Activated CD8-positive, alpha-beta memory T cell treated with anti-CD3 and anti-CD28 coated beads for 24 hours (primary cell): ENCODE data around the gene HDAC3.

Source experiments
- DNase-seq: peaks from one replicate; pipeline ENCODE4 v3.0.0-alpha.2; 2020

The HDAC3 gene

GRCh38 chr5:141657937-141658545 lies 21.4 kb upstream of the HDAC3 start:
- no peak for DNase-seq

DNA sequence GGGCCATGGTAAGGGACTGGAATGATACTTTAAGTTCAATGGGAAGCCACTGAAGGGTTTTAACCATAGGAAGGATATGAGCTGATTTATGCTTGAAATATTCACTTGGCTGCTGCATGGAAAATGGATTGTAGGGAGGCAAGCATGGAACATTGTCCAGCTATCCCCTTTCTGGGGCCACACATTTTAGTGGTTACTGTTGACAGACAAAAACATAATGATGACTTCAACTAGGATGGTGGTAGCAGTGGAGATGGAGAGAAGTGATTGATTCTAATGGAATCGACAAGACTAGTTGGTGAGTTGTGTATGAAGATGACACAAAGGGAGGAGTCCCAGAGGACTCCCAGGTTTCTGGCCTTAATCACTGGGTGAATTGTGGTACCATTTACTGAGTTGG lies 20.8 kb upstream of the HDAC3 start:
- DNase-seq: no peak

- DNase-seq: no peak
These were observed 19.7 kb upstream of the HDAC3 start for GRCh38 chr5:141656396-141656795.

DNA sequence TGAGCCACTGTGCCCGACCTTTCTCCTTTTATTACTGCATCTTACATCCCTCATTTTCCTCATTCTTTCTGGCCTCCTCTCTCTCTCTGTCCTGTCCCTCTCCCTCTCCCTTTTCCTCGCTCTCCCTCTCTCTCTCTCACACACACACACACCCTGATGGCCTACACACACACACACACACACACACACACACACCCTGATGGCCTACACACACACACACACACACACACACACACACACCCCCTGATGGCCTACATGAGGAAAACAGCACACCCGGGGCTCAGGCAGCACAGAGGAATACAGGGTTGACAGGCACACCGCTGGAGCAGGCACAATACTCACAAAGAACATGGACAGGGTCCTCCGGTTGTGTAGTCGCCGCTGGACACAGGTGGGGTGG lies 18.4 kb upstream of the HDAC3 start:
- DNase-seq: no peak

DNA sequence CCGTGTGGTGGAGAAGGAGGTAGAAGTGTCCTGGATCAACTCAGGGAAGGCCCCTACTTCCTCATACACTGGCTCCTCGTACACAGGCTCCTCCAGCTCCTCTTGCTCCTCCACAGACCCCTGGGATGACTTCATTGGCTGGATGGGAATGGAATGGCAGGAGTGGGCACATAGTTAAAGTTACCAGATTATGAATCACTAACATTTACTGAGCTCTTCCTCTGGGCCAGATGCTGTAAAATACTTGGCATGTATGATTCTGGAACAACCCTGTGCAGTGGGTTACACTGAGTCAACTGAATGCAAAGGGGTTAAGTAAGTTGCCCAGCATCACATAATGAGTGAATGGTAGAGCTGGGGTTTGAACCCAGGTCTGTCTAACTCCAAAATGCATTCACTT lies 17.6 kb upstream of the HDAC3 start:
- no peak for DNase-seq

- DNase-seq: no peak
These were observed 15.1 kb upstream of the HDAC3 start for GRCh38 chr5:141651728-141652105.

DNA sequence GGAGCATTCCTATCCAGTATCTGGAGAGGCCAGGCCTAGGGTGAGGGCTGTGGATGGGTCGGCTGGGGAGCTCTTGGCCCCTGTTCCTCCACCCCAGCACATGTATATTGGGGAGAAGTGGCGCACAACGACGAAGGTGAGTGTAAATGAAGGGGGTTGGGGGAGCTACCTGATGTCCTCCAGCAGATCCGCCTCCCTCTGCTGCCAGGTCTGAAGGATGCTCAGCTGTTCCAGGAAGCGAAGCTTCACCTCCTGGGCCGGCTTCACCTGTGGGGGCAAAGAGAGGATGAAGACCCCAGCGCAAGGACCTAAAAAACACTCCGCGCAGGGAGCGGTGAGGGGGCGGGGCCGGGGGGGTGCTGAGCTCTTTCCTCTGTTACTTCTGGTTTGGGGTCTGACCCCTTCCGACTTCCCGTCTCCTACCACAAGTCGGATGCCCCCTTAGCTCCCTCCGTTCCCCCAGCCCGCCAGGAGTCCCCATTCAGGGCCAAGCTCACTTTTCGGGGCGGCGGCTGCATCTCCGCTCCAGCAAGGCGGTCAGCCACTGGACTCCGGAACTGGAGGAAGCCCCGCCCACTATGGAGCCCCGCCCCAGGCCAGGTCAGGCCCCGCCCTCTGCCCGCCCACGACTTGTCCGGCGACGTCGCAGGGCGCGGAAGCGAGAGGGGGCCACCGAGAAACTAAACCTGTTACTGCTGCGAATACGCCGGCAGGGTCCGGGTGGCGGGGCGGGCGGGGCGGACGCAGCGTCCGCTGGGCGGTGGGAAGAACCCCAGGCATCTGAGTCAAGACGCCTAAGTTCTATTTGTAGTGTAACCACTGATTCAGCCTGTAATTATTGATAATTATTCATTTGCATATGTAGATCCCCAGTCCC lies 14.4 kb upstream of the HDAC3 start, which contains the start of gene FCHSD1:
FCHSD1 (minus strand) TSS at position 568 of the 877 bp plus-strand sequence; CDS start at position 518, 50 bp downstream.
- peak; percentile 97 for DNase-seq

GRCh38 chr5:141649972-141650371 lies 13.3 kb upstream of the HDAC3 start:
- no peak for DNase-seq

- no peak for DNase-seq
These were observed 12.5 kb upstream of the HDAC3 start for GRCh38 chr5:141649056-141649688.

DNA sequence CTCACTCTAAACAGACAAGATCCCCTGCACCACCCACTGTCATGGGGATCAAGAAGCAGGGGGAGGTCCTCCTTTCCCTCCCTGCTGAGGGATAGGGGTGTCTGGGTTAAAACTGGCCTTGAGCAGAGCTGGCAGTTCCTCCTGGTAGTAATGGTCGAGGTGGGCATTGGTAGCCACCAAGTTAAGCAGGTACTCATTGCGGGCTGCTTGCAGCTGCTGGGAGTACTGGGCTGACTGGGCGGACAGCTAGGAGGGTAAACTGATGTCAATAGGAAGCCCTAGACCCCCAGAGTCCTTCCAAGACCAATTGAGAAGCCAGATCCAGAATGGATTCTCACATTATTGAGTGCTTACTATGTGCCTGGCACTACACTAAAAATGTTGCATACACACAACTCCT lies 11.2 kb upstream of the HDAC3 start:
- DNase-seq: no peak

DNA sequence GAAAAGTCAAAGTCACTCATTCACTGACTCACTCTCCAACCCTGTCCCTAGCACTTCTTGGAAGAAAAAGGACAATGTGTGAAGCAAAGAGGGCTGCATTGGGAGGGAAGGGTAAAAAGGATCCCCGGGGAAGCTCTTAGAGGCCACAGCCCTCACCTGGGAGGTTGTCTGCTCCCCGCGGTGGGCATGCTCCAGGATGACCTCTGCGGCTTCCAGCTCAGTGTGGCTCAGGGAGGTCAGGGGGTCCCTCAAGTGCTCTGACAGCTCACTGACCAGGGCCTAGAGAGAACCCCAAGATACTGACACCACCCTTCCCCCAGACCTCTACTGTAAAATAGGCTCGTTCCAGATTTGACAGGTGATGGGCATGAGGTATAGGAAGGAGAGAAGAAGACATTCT lies 10.6 kb upstream of the HDAC3 start:
- DNase-seq: no peak

DNA sequence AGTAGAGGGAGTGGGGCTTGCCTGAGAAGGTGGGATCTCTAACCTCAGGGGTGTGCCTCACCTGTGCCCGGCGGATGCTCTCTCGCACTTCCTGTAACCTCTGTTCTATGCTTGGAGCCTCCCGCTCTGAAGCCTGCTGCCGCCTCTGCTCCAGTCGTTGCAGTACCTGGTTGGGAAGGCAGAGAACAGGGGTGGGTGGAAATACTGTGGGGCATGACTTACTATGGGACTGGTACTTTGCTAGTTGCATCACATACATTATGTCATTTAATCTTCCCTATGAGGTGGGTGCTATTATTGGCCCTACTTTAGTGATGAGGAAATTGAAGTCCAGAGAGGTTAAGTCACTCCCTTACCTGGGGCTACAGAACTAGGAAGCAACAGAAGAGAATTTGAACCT lies 9.4 kb upstream of the HDAC3 start:
- DNase-seq: no peak

GRCh38 chr5:141641634-141642267 lies 5.1 kb upstream of the HDAC3 start:
- no peak for DNase-seq

DNA sequence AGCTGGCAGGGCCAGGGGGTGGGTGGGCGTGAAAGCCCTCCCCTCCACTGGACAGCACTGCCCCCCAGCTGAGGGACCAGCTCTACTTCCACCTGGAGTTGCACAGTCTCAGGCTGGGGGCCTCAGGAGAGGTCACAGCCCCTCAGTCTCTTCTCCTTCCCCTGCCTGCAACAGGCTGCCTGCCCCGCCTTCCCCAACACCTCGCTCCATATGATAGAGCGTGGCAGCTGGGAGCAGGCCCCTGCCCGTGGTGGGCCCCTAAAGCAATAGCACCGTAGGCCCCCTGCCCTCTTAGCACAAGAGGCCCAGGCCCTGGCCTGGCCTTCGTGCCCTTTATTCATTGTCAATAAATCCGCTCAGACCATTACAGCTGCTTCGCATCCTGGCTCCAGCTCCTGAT lies 4.0 kb upstream of the HDAC3 start:
- no peak for DNase-seq

- DNase-seq: no peak
These were observed 3.4 kb upstream of the HDAC3 start for GRCh38 chr5:141640051-141640415.

DNA sequence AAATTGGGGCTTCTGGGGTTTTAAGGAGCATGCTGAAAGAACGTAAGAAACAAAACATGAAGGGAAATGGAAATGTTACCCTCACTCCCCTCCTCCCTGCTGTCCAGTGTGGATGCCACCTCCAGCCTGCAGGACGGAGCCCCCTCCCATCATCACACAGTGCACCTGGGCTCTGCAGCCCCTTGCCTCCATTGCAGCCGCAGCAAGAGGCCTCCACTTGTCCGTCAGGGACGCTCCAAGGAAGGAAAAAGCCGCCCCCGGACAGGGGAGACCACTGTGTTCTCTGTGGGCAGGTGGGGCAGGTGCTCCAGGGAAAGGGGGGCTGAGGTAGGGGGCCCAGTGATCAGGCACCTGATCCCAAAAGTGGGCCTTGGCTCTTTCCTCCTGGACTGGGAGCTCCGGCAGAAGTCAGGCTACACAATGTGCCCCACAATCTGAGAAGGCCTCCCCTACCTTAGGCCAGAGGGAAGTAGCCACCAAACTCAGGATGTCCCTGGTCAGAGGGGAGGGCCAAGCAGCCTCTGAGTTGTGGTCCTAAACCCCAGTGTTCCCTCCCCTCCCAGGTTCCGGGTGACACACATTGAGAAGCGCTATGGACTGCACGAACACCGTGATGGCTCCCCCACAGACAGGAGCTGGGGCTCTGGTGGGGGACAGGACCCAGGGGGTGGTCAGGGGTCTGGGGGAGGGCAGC lies 2.9 kb upstream of the HDAC3 start:
- DNase-seq: peak; percentile 42

DNA sequence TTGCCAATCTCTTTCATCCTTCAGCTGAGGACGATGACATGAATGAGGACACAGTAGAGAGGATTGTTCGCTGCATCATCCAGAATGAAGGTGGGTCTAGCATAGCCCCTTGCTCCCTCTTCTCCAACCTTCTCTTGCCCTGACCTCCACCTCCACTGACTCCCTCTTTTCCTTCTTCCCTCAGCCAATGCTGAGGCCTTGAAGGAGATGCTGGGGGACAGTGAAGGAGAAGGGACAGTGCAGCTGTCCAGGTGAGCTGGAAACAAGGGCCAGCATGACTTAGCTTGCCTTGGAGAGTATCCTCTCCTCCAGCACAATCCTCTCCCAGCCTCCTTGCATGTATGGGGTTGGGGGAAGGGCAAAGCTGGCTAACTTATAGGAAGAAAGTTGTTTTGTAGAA lies 2.1 kb upstream of the HDAC3 start:
- DNase-seq: peak; percentile 54

DNA sequence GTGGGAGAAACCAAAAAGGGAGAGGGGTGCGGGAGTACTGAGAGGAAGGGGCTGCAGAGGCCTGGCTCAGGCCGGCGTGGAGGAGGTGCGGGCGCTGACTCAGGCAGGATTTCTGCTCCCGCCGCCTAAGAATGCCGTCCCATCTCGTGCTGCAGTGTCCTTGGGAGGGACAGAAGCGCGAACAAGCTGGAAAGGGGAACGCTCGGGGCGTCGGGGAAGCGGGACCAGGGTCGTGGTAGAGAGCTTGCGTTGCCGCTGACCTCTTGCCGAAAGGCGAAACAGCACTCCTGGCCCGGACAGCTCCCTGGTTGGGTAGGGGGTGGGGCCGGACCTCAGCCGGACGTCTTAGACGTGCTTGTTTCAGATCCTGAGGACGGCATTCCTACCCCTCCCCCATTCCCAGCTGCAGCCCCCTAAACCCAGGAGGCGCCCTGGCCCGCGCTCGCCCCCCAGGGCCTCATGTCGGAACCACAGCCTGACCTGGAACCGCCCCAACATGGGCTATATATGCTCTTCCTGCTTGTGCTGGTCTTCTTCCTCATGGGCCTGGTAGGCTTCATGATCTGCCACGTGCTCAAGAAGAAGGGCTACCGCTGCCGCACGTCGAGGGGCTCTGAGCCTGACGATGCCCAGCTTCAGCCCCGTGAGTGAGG lies 1.2 kb upstream of the HDAC3 start:
- DNase-seq: peak; percentile 89

DNA sequence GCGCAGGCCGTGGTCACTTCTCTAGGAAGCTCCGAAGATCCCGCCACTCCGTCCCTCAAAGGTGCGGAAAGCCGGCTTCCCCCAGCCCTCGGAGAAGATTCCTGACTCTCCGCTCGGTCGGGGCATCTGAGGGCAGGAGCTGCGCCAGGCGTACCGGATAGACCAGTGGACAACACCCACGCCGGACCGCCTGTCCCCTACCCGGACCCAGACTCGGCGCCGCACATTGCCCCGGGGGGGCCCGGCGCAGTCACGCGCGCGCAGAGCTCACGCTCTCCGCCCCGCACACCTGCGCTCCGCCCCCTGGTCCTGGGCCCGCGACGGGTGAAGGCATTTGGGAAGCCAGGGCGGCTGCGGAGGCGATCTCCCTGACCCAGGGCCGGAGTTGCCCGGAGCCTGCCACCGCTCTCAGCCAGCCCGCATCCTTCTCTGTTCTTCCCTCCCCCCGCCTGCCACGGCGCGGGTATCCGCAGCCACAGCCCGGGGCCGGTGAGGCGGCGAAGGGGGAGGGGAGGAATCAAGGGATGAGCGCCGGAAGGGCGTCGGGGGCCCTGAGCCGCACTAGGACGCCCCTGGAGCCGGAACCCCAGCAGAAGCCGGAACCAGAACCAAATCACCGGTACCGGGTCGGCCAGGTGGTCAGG lies 596 bp upstream of the HDAC3 start:
- peak; percentile 86 for DNase-seq

DNA sequence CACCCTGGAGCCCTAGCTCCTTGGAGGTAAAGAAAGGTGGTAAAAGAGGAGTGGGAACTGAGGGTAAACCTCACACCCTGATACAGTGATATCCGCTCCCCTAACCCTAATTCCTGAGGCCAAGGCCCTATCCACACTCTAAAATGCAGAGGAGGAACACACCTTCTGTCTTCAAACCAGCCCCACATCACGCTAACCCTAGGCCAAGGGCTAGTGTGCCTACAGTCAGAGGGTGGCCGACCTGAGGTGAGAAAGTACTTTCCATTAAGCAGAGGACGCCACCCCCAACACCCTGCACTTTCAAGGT lies 590 bp downstream of the HDAC3 start:
- no peak for DNase-seq

GRCh38 chr5:141635646-141636045 lies 1.0 kb downstream of the HDAC3 start:
- peak; percentile 37 for DNase-seq

- DNase-seq: peak; percentile 51
These were observed 1.9 kb downstream of the HDAC3 start for GRCh38 chr5:141634720-141635119.
